Upper lobe of left lung (tissue), 6 donors: ENCODE measurements around the gene CORO7. TPM values are rescaled to one million over a fixed set of nuclear protein-coding genes. Genes with fewer than 3 reads are reported as not detected.

Experiments
- ATAC-seq, 2 donors: fragments of 200-7000 bp; cut with Tn5 transposase; one replicate each; pipeline ENCODE4 v1.9.1; 2022; ENCODE audit warnings: mild to moderate bottlenecking in 2 of 2, moderate library complexity in 2 of 2; ENCODE audit not compliant: low FRiP score in 2 of 2
- DNase-seq, 2 donors: peaks; one replicate each; pipeline ENCODE4 v3.0.0-alpha.2; 2019 to 2020
- H3K27ac ChIP-seq, 4 donors: fragments of 200-600 bp; sonication (generic); one replicate each; pipeline ENCODE4 v1.5.1; 2016 to 2019
- H3K27me3 ChIP-seq, 4 donors: fragments of 200-600 bp; sonication (generic); one replicate each; pipeline ENCODE4 v1.5.1; 2017 to 2019
- H3K36me3 ChIP-seq, 4 donors: fragments of 200-600 bp; sonication (generic); one replicate each; pipeline ENCODE4 v1.5.1; 2016 to 2019
- H3K4me1 ChIP-seq, 4 donors: fragments of 200-600 bp; sonication (generic); one replicate each; pipeline ENCODE4 v1.5.1; 2018 to 2019
- H3K4me3 ChIP-seq, 4 donors: fragments of 200-600 bp; sonication (generic); one replicate each; pipeline ENCODE4 v1.5.1; 2017 to 2019; ENCODE audit warnings: mild to moderate bottlenecking in 2 of 4, moderate library complexity in 1 of 4
- H3K9me3 ChIP-seq, 4 donors: fragments of 200-600 bp; sonication (generic); one replicate each; pipeline ENCODE4 v1.5.1; 2018 to 2019
- CTCF ChIP-seq, 6 experiments: fragments of 450-650 bp in 4 of 6; fragments of 200-600 bp in 2 of 6; sonication (generic) in 2 of 6; IDR thresholded peaks; one replicate each; pipeline ENCODE4 v1.5.1; 2016 to 2019; ENCODE audit warnings: antibody characterized with exemption in 6 of 6
- EP300 ChIP-seq, 4 donors: sonication (generic); formaldehyde crosslinking; IDR thresholded peaks; one replicate each; pipeline ENCODE4 v1.5.1; 2017; ENCODE audit warnings: antibody characterized with exemption in 4 of 4, control low read depth in 2 of 4
- POLR2A ChIP-seq, 4 donors: fragments of 450-650 bp; IDR thresholded peaks; one replicate each; pipeline ENCODE4 v1.5.1; 2016 to 2017; ENCODE audit warnings: antibody characterized with exemption in 4 of 4, mild to moderate bottlenecking in 2 of 4
- POLR2AphosphoS5 ChIP-seq, 2 donors: sonication (generic); formaldehyde crosslinking; IDR thresholded peaks; one replicate each; pipeline ENCODE4 v1.5.1; 2017; ENCODE audit warnings: antibody characterized with exemption in 2 of 2
- WGBS, 2 donors: methylation state at CpG; one replicate each; pipeline ENCODE4 v1.1.5; 2017 to 2018; 5-methylcytosine and 5-hydroxymethylcytosine counted together
- total RNA-seq, 6 donors: library from RNA; depleted of rRNA in 4 of 6; stranded (reverse); fragments of >200 nt in 4 of 6; gene quantifications; one replicate each; pipeline versions ENCODE4 v1.1.0 to v1.2.1, GENCODE V29; 2016 to 2021
- donor health status: DM: no; HTN: no; CAD: no; lungs with moderate emphysema.
- donor health status: DM: no; HTN: yes; CAD: no; lungs with severe emphysema.

Gene CORO7
- total RNA-seq, 6 donors from 2014 or later: 42.9 to 235 (median 69.0) TPM

GRCh38 chr16:4338712-4339299, 77.6 kb downstream of the CORO7 start:
- DNase-seq (peak in 1 of 2 donors; percentile 44), ATAC-seq (no peak)
- Histone ChIP-seq H3K27ac (peak overlapping the region; percentile 66 to 88 (median 74)), H3K4me1 (peaks cover 40 to 58% (median 46%) of the 10 kb centered on the region in 4 donors), H3K4me3 (no peak overlapping the region), H3K36me3 (peaks cover 2 to 66% (median 50%) of the 10 kb centered on the region in 4 donors), H3K27me3 (no peaks in the 10 kb centered on the region), H3K9me3 (no peaks in the 10 kb centered on the region)
- TF ChIP-seq POLR2AphosphoS5 (IDR thresholded peaks at IDR 0.05): no peak
- no peak for TF ChIP-seq CTCF (IDR thresholded peaks at IDR 0.05)
- TF ChIP-seq EP300 (IDR thresholded peaks at IDR 0.05): no peak
- no peak for TF ChIP-seq POLR2A (IDR thresholded peaks at IDR 0.05)
- 79 to 82% methylated on average over 7 to 10 of the region's 10 CpGs for WGBS, 2 donors

- Histone ChIP-seq H3K27ac (peak overlapping the region in 3 of 4 donors; percentile 74 to 88 (median 75)), H3K27me3 (no peaks in the 10 kb centered on the region), H3K36me3 (peaks cover 2 to 72% (median 51%) of the 10 kb centered on the region in 4 donors), H3K9me3 (no peaks in the 10 kb centered on the region), H3K4me3 (no peak overlapping the region), H3K4me1 (peaks cover 34 to 52% (median 39%) of the 10 kb centered on the region in 4 donors)
- no peak for TF ChIP-seq CTCF (IDR thresholded peaks at IDR 0.05)
- TF ChIP-seq EP300 (IDR thresholded peaks at IDR 0.05): no peak
- TF ChIP-seq POLR2A (IDR thresholded peaks at IDR 0.05): no peak
- no peak for TF ChIP-seq POLR2AphosphoS5 (IDR thresholded peaks at IDR 0.05)
- peak in 1 of 2 donors; percentile 75 for DNase-seq
- WGBS, 2 donors: 35 to 84% methylated on average over 2 to 11 of the region's 12 CpGs
- no peak for ATAC-seq
These were observed 78.2 kb downstream of the CORO7 start for GRCh38 chr16:4338125-4338582.

DNA sequence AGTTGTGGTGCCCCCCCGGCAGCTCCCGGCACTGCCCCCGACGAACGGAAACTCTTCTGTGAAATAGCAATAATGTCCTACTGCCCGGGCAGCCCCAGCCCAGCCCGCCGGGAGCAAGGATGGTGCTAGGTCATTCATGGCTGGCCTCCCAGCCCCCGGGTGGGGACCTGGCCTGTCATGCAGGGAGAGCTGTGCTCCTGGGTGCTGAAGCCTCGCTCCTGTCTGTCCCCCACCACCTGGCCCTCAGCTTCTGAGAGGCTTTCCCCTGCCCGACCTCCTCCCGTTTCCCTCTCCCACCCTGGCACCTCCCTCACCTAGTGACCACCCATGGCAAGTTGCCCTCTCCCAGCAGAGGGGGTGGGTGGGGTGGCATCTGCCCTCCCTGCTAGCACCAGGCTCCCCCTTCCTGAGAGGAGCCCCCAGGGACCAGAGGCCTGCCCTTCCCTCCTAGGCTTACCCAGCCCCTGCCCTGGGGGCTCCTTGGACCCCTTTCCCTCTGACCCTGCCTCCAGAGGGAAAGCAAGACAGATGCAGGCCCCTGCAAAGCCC, 78.8 kb downstream of the CORO7 start:
- Histone ChIP-seq H3K9me3 (no peaks in the 10 kb centered on the region), H3K27ac (peak overlapping the region in 3 of 4 donors; percentile 74 to 88 (median 75)), H3K4me1 (peaks cover 29 to 46% (median 36%) of the 10 kb centered on the region in 4 donors), H3K4me3 (no peak overlapping the region), H3K36me3 (peaks cover 2 to 78% (median 55%) of the 10 kb centered on the region in 4 donors), H3K27me3 (no peaks in the 10 kb centered on the region)
- TF ChIP-seq POLR2A (IDR thresholded peaks at IDR 0.05) (no peak), POLR2AphosphoS5 (IDR thresholded peaks at IDR 0.05) (no peak), EP300 (IDR thresholded peaks at IDR 0.05) (no peak), CTCF (IDR thresholded peaks at IDR 0.05) (no peak)
- WGBS, 2 donors: 70 to 86% methylated on average over 2 to 12 of the region's 12 CpGs
- DNase-seq: no peak
- no peak for ATAC-seq

- H3K4me3 ChIP-seq: no peak overlapping the region
- ATAC-seq (no peak), DNase-seq (peak in 1 of 2 donors; percentile 80)
- WGBS, 2 donors: 91 to 92% methylated on average over 7 to 33 of the region's 41 CpGs
- H3K9me3 ChIP-seq: no peaks in the 10 kb centered on the region
- H3K27ac ChIP-seq: peak overlapping the region in 2 of 4 donors; percentile 75 to 88
- H3K36me3 ChIP-seq: peaks cover 2 to 84% (median 60%) of the 10 kb centered on the region in 4 donors
- H3K27me3 ChIP-seq: no peaks in the 10 kb centered on the region
- no peak for TF ChIP-seq CTCF (IDR thresholded peaks at IDR 0.05)
- TF ChIP-seq POLR2AphosphoS5 (IDR thresholded peaks at IDR 0.05): no peak
- TF ChIP-seq POLR2A (IDR thresholded peaks at IDR 0.05): no peak
- no peak for TF ChIP-seq EP300 (IDR thresholded peaks at IDR 0.05)
- peaks cover 25 to 41% (median 36%) of the 10 kb centered on the region in 4 donors for H3K4me1 ChIP-seq
These were observed 79.5 kb downstream of the CORO7 start for GRCh38 chr16:4336701-4337539.
